Endothelial cell of umbilical vein (primary cell): ENCODE results near the gene KRT77.
A peak's percentile ranks its signal among the peaks of the same experiment; 100 is the strongest.

Source experiments
- CTCF ChIP-seq, 2 donors: IDR thresholded peaks; 1 replicate in 1 of 2; 2 replicates in 1 of 2; pipeline ENCODE4 v1.5.1; 2011; ENCODE audit warnings: low read length in 2 of 2, mild to moderate bottlenecking in 2 of 2, moderate library complexity in 2 of 2, control low read depth in 1 of 2, inconsistent platforms in 1 of 2, low read depth in 1 of 2; ENCODE audit not compliant: insufficient read depth in 1 of 2; ENCODE audit errors: extremely low read depth in 1 of 2
- EZH2 ChIP-seq: IDR thresholded peaks from 2 replicates; pipeline ENCODE4 v1.6.1; 2012; ENCODE audit warnings: borderline replicate concordance, low read depth, mild to moderate bottlenecking, moderate library complexity, low read length, inconsistent platforms; ENCODE audit not compliant: severe bottlenecking
- MYC ChIP-seq: IDR thresholded peaks from one replicate; pipeline ENCODE4 v1.6.1; 2011; ENCODE audit warnings: mild to moderate bottlenecking, low read depth, low read length
- POLR2A ChIP-seq: IDR thresholded peaks from 2 replicates; pipeline ENCODE4 v1.6.1; 2012; ENCODE audit warnings: low read depth, mild to moderate bottlenecking, control low read depth, low read length
- POLR2AphosphoS5 ChIP-seq: IDR thresholded peaks from 2 replicates; pipeline ENCODE4 v1.6.1; 2012; ENCODE audit warnings: low read depth, mild to moderate bottlenecking, control low read depth, low read length, moderate library complexity; ENCODE audit not compliant: insufficient read depth

- TF ChIP-seq CTCF (IDR thresholded peaks at IDR 0.05; ENCODE audit: extremely low read depth in 1 of 2, insufficient read depth in 1 of 2, low read depth in 1 of 2, low read length in 2 of 2) (no peak), EZH2 (peak; percentile 32), MYC (no peak), POLR2A (no peak), POLR2AphosphoS5 (no peak)
Observed at GRCh38 chr12:52691076-52691840, 12.1 kb downstream of the KRT77 start.
